ENCODE results near the gene KCNAB1.
A peak's percentile ranks its signal among the peaks of the same experiment; 100 is the strongest.

The KCNAB1 gene

GRCh38 chr3:156377718-156378117, 257.3 kb downstream of the KCNAB1 start:
- no peak for DNase-seq

GRCh38 chr3:156378871-156379270, 258.5 kb downstream of the KCNAB1 start:
- DNase-seq, result no peak

DNA sequence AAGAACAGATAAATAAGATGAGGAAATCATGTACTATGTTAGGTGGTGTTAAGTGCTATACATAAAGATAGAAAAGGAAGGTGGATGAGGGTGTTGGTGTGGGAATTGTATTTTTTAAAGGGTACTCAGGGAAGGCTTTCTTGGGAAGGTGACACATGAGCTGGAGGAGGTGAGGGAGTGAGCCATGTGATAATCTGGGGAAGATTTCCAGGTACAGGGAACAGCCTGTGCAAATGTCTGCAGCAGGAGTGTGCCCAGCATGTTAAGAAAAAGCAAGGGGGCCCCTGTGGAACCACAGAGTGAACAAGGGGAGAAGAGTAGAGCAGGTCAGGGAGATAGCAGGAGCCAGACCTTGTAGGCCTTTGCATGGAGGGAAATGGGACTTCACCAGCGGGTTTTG, 258.9 kb downstream of the KCNAB1 start:
- DNase-seq, result no peak

- DNase-seq, result no peak
These were observed 260.9 kb downstream of the KCNAB1 start for GRCh38 chr3:156381253-156381652.

DNA sequence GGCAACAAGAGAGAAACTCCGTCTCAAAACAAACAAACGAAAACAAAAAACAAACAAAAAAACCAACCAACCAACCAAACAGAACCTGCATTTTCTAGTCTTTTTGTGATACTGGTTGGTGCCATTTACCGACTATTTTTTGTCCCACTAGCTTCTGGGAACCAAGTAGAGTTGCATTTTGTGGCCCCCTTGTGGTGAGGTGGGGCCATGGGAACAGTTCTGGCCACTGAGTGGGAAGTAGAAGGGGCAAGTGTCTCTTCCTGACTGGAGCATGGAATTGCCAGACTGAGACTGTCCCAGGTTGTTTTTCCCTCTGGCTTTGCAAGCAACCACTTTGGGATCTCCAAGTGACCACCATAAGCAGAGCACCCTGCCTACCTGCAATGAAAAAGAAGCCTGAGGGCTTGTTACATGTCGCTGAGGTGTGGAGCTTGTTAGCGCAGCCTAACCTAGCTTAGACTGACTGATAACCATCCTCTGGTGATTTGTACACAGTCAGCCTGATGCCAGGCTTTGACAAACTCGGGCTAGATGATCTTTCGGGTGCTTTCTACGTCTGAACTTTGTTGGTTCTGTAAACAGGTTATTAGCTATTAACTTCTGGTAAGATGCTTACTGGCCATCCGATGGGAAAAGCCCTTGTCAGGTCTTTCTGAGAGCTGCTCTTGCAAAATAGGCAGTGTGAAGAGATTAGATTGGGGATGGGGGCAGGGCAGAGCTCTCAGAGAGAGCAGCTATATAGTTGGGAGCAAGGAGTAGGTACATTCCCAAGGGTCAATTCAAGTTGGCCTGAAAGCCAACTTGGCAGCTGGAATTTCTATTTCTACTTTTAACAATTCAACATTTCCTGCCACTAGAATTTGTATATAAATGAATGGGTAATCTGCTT, 262.3 kb downstream of the KCNAB1 start:
- peak; percentile 2 to 5 for DNase-seq

- DNase-seq, result no peak
These were observed 263.2 kb downstream of the KCNAB1 start for GRCh38 chr3:156383441-156384025.

DNA sequence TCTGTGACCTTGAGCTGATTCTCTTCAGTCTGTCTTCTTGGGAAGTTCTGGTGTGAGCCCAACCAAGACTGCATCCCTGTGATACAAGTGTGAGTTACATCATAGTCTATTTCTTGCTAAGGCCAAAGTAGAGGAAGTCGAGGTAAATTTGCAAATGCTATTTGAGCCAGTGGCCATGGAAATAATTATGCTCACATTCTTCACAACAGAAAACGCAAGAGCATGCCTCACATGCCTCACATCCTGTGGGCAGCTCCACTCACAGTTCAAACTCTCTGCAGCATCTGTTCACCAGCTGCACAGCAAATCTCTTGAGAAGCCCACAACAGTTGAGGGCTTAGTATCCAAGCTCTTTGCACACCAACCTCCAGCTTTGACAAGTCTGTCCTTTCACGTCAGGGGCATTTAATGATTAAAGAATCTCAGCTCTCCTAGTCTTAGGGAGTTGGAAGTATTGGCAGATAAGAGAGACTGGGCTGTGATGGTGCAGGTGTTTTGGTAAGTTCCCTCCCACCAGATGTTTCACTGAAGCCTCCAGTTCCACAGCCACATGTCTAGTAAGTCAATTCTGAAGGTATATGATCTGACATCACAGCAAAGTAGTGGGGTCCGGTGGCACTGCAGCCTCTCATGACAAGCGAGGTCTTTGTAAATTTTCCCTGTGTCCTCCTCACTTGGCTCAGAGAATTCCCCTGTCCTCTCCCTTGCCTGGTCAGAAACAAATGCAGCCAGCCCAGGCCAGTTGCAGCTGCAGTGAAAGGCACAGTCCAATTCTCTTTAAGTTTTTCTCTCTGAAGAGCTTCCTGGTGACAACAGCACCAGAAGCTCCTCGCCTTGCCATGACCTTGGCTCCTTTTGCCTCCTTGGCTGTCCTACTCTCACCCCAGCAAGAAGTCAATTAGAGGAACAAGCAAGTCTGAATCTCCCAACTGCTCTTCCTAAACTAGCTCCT, 268.4 kb downstream of the KCNAB1 start:
- DNase-seq, result no peak

DNA sequence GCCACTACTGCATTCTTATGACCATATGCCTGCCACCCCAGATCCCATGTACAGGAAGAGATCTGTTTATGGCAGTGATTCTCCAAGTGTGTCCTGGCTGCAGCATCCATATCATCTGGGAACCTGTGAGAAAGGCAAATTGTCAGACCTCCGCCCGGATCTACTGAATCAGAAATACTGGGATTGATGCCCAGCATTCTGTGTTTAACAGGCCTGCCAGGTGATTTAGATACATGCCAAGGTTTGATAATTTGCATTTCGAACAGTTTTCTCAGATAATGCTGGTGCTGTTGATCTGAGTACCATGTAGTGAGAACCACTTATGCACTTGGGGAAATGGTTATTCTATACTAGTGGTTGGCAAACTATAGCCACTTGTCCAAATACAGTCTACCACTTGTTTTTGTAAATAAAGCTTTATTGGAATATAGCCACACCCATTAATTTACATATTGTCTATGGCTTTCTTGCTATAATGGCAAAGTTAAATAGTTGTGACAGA, 269.1 kb downstream of the KCNAB1 start:
- no peak for DNase-seq

GRCh38 chr3:156390846-156391245, 270.5 kb downstream of the KCNAB1 start:
- no peak for DNase-seq

DNA sequence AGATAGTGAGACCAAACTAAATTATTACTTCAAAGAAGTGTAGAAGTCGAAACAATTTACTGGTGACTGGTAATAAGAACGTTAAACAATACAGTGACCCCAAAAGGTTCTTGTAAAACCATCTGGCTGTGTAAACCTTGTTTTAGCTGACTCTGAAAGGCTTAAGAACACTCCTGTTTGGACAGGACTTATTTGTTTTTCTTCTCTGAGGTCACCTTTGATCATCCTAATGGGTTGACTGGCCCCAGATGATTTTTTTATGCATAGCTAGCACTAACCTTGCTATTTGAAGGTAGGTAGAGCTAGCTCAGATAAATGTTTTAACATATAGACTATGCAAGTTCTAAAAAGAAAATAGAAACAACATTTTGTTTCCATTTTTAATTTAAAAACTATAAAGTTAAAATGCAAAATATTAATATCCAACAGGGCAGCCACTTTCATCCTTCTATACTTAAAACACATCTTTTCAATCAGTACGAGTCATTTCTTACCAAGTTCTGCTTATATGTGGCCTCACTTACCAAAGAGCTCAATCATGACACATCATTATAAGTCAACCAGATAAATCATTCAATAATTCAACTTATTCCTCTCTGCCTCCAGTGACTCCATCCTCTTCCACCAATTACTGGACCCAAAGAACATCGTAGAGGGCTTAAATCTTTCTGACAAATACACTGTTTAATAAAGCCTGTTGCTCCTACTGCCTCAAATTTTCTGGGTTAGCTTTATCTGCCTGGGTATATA, 275.8 kb downstream of the KCNAB1 start:
- DNase-seq, result no peak

DNA sequence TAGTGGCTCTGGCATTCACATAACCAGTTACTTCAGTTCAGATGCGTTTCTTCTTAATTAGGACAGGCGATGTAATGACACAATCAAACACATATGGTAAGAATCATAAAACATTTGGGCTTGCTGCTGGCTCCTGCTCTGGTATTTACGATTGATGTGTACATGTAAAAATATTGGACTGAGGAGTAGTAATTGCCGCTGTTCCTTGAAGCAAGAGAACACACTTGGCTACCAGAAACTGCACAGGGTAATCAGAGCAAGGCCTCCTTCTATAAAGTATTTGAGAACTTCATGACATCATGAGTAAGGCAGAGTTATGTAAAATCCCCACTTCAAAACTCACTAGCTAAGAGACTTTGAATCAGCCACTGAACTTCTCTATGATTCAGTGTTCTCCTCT, 276.5 kb downstream of the KCNAB1 start:
- DNase-seq, result no peak

GRCh38 chr3:156397534-156397933, 277.2 kb downstream of the KCNAB1 start:
- no peak for DNase-seq

- no peak for DNase-seq
These were observed 279.7 kb downstream of the KCNAB1 start for GRCh38 chr3:156400062-156400461.

- DNase-seq, result no peak
These were observed 280.4 kb downstream of the KCNAB1 start for GRCh38 chr3:156400735-156401134.

DNA sequence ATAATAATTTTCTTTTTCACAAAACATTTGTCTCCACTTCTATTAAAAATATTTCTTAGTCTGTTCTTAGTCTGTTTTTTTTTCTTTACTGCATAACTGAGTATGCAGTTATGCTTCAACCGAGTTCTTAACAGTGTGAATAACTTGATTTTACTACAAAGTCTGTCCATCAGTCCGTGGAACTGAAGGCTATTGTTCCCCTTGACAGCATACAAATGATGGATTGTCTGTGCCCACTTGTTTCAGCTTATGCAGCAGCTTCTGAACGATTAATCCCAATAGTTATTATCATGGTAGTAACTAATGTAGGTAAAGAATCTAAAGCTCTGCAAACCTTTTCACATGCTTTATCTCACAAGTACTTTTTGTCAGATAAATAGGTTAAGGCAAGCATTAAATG, 283.8 kb downstream of the KCNAB1 start:
- DNase-seq, result no peak

GRCh38 chr3:156406393-156406792, 286.0 kb downstream of the KCNAB1 start:
- DNase-seq, result no peak

DNA sequence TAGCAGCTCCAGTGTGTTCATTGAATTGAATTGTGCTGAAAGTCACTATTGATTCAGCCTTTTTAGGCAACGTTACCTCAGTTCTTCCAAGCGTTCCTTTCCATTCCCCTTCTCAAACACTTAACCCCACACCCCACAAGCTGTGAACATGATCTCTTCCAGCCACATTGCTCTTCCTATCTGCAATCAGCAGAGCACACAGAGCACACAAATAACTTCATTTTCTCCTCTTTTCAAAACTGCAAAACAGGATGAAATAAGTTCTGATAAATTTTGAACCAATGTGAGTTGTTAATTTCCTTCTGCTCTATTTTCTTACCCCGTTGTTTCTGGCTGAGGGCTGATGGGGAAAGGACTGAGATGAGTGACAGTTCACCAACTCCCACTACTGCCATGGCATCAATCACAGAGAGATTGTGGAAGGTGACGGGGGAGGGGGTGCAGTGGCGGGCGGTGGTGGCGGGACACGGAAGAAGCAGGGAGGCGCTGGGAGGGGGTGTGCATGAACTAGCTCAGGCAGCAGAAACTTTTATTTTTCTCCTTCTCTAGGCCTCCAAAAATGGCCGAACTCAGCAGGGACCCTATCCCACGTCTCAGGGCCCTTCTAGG, 287.3 kb downstream of the KCNAB1 start:
- no peak for DNase-seq

GRCh38 chr3:156409694-156410093, 289.3 kb downstream of the KCNAB1 start:
- no peak for DNase-seq

GRCh38 chr3:156412600-156412999, 292.2 kb downstream of the KCNAB1 start:
- DNase-seq, result no peak

DNA sequence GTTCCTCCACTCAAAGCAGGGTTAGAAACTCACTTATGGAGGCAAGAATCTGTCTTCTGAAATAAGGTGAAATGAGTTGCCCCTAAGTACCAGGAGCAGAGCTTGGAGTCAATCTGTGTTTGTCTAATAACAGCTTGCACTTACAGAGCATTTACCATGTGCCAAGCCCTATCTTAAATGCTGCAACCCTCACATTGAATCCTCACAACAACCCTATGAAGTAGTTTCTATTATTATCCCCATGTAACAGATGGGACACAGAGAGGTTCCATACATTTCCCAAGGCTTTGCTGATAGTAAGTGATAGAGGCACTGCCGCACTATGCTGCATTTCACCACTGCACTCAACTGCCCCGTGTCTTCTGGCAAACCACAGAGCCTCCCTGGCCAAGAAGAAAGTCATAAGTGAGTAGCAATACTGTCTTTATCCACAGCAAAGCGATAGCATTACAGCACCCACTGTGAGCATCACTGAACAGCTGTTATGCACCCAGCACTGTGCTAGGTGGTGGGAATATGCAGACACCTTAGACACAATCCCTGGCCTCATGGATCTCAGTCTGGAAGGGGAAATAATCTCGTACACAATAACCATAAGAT, 293.0 kb downstream of the KCNAB1 start:
- no peak for DNase-seq

- no peak for DNase-seq
These were observed 296.6 kb downstream of the KCNAB1 start for GRCh38 chr3:156416846-156417558.
